Left lung (tissue), 10 donors: ENCODE results near the gene KDM4B. TPM values are rescaled to one million over a fixed set of nuclear protein-coding genes. Genes with fewer than 3 reads are reported as not detected.

ENCODE experiments used
- ATAC-seq: fragments of 200-7000 bp; cut with Tn5 transposase; one replicate; pipeline ENCODE4 v1.9.1; 2020; ENCODE audit warnings: moderate library complexity
- DNase-seq, 4 donors: peaks; one replicate each; pipeline ENCODE4 v3.0.0-alpha.2; 2013 to 2020
- H3K27ac ChIP-seq, 2 donors: fragments of 200-600 bp; sonication (generic) in 1 of 2; one replicate each; pipeline versions ENCODE4 v1.5.0 to v1.8.0; 2020 to 2021
- H3K27me3 ChIP-seq, 2 donors: fragments of 200-600 bp; sonication (generic) in 1 of 2; one replicate each; pipeline versions ENCODE4 v1.5.0 to v1.8.0; 2020 to 2021
- H3K36me3 ChIP-seq, 2 donors: fragments of 200-600 bp; sonication (generic) in 1 of 2; one replicate each; pipeline versions ENCODE4 v1.5.0 to v1.8.0; 2020 to 2021
- H3K4me1 ChIP-seq, 2 donors: fragments of 200-600 bp; one replicate each; pipeline ENCODE4 v1.8.0; 2021
- H3K4me3 ChIP-seq, 2 donors: fragments of 200-600 bp; sonication (generic) in 1 of 2; one replicate each; pipeline versions ENCODE4 v1.5.0 to v1.8.0; 2020 to 2021; ENCODE audit warnings: mild to moderate bottlenecking in 1 of 2
- H3K9me3 ChIP-seq, 2 donors: fragments of 200-600 bp; sonication (generic) in 1 of 2; one replicate each; pipeline versions ENCODE4 v1.5.0 to v1.8.0; 2020 to 2021
- intact Hi-C, 2 donors: fragments of 100-400 bp; cut with DNase I; formaldehyde crosslinking; loops; one replicate each; pipeline versions ENCODE4 v1.11.2 to v1.14.2; 2022
- polyA plus RNA-seq, 6 donors: library from polyadenylated mRNA; unstranded; fragments of 120-200 nt; gene quantifications; one replicate each; pipeline ENCODE4 v1.2.1, GENCODE V29; 2013; ENCODE audit not compliant: insufficient read length in 6 of 6
- total RNA-seq, 2 donors: library from RNA; stranded (reverse); fragmentation: NEBNext Ultra II Directional; extraction: Animal tissue kit (Norgen Biotek cat#: 25700); gene quantifications; one replicate each; pipeline ENCODE4 v1.2.1, GENCODE V29; 2021
- TF ChIP-seq, protein P1 (sequence below), 2 donors: fragments of 200-600 bp; sonication (generic) in 1 of 2; IDR thresholded peaks; one replicate each; pipeline versions ENCODE4 v1.5.0 to v1.8.0; 2021; ENCODE audit warnings: antibody characterized with exemption in 2 of 2
- donor health status: DM: no; HTN: yes; CAD: no.
- donor health status: DM: no; HTN: no; CAD: no.

Gene KDM4B
- total and polyA plus RNA-seq, 8 donors = 24.6 to 42.1 (median 31.1) TPM

DNA sequence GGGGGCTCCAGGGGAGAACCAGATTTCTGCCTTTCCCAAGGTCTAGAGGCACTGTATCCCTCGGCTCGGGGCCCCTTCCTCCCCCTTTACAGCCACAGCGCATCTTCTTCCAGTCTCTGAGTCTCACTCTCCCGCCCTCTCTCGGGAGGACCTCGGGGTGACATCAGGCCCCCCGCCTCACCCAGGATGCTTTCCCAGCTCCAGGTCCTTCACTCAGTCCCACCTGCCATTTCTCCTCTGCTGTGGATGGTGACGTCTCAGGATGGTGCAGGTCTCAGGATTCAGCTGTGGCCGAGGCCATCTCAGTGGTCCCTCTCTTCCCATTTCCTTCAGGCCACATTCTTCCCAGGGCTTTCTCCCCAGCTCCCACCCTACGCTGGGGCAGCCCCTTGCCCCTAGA lies 13.6 kb upstream of the KDM4B start:
- Histone ChIP-seq H3K27me3 (no peaks in the 10 kb centered on the region), H3K4me3 (no peak overlapping the region), H3K36me3 (peaks cover 0 to 18% of the 10 kb centered on the region in 2 donors), H3K4me1 (no peaks in the 10 kb centered on the region), H3K27ac (no peak overlapping the region), H3K9me3 (no peaks in the 10 kb centered on the region)
- ATAC-seq (no peak), DNase-seq (no peak)
- intact Hi-C loops = no loop called here
- TF ChIP-seq, protein P1, sequence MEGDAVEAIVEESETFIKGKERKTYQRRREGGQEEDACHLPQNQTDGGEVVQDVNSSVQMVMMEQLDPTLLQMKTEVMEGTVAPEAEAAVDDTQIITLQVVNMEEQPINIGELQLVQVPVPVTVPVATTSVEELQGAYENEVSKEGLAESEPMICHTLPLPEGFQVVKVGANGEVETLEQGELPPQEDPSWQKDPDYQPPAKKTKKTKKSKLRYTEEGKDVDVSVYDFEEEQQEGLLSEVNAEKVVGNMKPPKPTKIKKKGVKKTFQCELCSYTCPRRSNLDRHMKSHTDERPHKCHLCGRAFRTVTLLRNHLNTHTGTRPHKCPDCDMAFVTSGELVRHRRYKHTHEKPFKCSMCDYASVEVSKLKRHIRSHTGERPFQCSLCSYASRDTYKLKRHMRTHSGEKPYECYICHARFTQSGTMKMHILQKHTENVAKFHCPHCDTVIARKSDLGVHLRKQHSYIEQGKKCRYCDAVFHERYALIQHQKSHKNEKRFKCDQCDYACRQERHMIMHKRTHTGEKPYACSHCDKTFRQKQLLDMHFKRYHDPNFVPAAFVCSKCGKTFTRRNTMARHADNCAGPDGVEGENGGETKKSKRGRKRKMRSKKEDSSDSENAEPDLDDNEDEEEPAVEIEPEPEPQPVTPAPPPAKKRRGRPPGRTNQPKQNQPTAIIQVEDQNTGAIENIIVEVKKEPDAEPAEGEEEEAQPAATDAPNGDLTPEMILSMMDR (IDR thresholded peaks at IDR 0.05) = no peak

DNA sequence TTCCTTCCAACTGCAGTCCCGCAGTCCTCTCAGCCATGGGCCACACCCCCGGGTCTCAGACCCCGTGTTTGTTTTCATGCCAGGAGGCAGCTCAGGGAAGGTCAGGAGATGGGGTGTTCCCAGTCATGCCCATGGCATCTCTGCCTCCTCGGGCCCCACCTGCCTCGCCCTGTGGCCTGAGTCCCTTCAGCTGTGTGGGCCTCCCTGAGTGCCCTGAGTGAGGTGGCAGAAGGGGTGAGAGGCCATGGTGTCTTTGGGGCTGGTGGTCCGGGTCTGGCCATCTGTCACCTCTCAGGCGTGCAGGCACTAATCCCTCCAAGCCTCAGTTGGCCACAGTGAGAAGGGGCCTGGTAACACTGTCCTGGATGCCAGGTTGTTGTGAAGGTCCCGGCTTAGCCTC lies 10.9 kb upstream of the KDM4B start:
- H3K4me3 ChIP-seq = no peak overlapping the region
- H3K9me3 ChIP-seq = no peaks in the 10 kb centered on the region
- ATAC-seq (no peak), DNase-seq (no peak)
- intact Hi-C loops = no loop called here
- H3K27ac ChIP-seq = no peak overlapping the region
- peaks cover 0 to 16% of the 10 kb centered on the region in 2 donors for H3K36me3 ChIP-seq
- TF ChIP-seq, protein P1 (IDR thresholded peaks at IDR 0.05) = no peak
- no peaks in the 10 kb centered on the region for H3K4me1 ChIP-seq
- no peaks in the 10 kb centered on the region for H3K27me3 ChIP-seq

DNA sequence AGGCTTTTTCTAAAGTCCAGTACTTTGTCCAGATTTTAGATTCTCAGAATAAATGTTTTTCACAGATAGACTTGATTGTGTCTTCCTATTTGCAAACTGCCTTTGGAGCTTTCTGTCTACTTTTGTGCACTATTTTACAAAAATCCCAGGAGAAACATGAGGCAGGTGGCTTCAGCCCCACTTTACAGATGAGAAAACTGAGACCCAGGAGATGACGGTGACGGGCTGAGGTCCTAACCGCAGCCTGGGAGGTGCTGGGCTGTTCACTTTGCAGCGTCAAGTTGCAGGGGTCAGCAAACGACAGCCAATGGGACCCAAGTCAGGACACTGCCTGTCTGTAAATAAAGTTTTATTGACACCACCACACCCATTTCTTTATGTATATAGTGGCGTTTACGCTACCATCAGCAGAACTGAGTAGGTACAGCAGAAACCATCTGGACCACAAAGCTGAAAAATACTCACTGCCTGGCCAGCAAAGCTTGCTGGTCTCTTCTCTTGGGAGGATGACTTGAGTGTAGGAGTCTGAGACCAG lies 6.8 kb upstream of the KDM4B start:
- H3K27ac ChIP-seq = no peak overlapping the region
- no peaks in the 10 kb centered on the region for H3K27me3 ChIP-seq
- intact Hi-C loops = no loop called here
- no peaks in the 10 kb centered on the region for H3K4me1 ChIP-seq
- H3K36me3 ChIP-seq = peaks cover 0 to 11% of the 10 kb centered on the region in 2 donors
- H3K4me3 ChIP-seq = no peak overlapping the region
- TF ChIP-seq, protein P1 (IDR thresholded peaks at IDR 0.05) = no peak
- ATAC-seq = no peak
- H3K9me3 ChIP-seq = no peaks in the 10 kb centered on the region
- DNase-seq = no peak

DNA sequence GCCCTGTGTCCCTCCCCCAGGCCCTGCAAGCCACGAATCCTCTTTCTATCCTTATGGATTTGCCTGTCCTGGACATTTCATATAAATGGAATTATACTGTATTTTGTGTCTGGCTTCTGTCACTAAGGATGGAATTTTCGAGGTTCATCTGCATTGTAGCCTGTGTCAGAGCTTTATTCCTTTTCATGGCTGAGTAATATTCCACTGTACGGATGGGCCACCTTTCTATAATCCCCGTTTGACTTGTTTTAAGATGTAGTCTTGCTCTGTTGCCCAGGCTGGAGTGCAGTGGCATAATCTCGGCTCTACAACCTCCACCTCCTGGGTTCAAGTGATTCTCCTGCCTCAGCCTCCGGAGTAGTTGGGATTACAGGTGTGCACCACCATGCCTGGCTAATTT lies 3.9 kb upstream of the KDM4B start:
- no peaks in the 10 kb centered on the region for H3K27me3 ChIP-seq
- no peak overlapping the region for H3K27ac ChIP-seq
- H3K4me3 ChIP-seq = no peak overlapping the region
- TF ChIP-seq, protein P1 (IDR thresholded peaks at IDR 0.05) = no peak
- H3K36me3 ChIP-seq = no peaks in the 10 kb centered on the region
- intact Hi-C loops = no loop called here
- no peaks in the 10 kb centered on the region for H3K9me3 ChIP-seq
- ATAC-seq = no peak
- DNase-seq = no peak
- peaks cover 0 to 9% of the 10 kb centered on the region in 2 donors for H3K4me1 ChIP-seq

DNA sequence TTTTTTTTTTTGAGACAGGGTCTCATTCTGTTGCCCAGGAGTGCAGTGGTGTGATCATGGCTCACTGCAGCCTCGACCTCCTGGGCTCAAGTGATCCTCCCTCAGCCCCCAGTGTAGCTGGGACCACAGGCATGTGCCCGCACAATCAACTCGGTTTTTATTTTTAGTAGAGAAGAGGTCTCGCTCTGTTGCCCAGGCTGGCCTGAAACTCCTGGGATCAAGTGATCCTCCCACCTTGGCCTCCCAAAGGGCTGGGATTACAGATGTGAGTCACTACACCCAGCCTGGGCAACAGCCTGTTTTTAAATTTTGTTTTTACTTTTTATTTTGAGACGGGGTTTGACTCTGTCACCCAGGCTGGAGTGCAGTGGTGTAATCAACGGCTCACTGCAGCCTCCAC lies 2.3 kb upstream of the KDM4B start:
- ATAC-seq = no peak
- H3K27ac ChIP-seq = no peak overlapping the region
- no peaks in the 10 kb centered on the region for H3K9me3 ChIP-seq
- TF ChIP-seq, protein P1 (IDR thresholded peaks at IDR 0.05) = no peak
- H3K36me3 ChIP-seq = no peaks in the 10 kb centered on the region
- H3K27me3 ChIP-seq = no peaks in the 10 kb centered on the region
- peaks cover 0 to 25% of the 10 kb centered on the region in 2 donors for H3K4me1 ChIP-seq
- no peak overlapping the region for H3K4me3 ChIP-seq
- intact Hi-C loops = no loop called here
- no peak for DNase-seq
